ENCODE results near the gene TNNT3. TPM values are rescaled to one million over a fixed set of nuclear protein-coding genes. Genes with fewer than 3 reads are reported as not detected.
"Not testable (repeated sequence)": the region's sequence is repeated elsewhere in the genome, so short reads cannot be mapped to it uniquely, and the experiment has no call there.

TNNT3 gene
- total and polyA plus RNA-seq, 8 donors = 1.7 to 4.4 (median 2.5) TPM

DNA sequence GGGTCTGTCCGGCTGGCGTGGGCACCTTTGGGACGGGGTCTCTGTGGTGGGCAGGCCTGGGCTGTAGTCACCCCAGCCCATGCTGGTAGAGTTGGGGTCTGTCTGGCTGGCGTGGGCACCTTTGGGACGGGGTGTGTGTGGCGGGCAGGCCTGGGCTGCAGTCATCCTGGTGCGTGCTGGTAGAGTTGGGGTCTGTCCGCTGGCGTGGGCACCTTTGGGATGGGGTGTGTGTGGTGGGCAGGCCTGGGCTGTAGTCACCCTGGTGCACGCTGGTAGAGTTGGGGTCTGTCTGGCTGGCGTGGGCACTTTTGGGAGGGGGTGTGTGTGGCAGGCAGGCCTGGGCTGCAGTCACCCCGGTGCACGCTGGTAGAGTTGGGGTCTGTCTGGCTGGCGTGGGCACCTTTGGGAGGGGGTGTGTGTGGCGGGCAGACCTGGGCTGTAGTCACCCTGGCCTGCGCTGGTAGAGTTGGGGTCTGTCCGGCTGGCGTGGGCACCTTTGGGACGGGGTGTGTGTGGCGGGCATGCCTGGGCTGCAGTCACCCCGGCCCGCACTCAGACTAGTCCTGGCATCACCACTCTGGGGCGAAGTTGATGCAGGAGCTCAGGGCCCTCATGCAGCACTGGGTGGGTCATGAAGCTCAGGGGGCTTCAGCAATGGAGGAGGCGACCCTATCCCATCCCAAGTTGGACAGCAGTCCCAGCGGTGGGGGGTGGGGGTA lies 47.1 kb upstream of the TNNT3 start:
- no peak overlapping the region for H3K4me3 ChIP-seq
- peaks cover 3 to 38% of the 10 kb centered on the region in 2 donors for H3K4me1 ChIP-seq
- H3K27ac ChIP-seq = no peak overlapping the region
- no peaks in the 10 kb centered on the region for H3K9me3 ChIP-seq
- intact Hi-C loops (cut with DNase I) = no loop called here
- DNase-seq (peak in 2 of 4 donors; percentile 26 to 47), ATAC-seq (no peak)
- H3K36me3 ChIP-seq = no peaks in the 10 kb centered on the region
- no peak for TF ChIP-seq CTCF (IDR thresholded peaks at IDR 0.05)
- H3K27me3 ChIP-seq = peaks cover 0 to 55% of the 10 kb centered on the region in 2 donors

- Histone ChIP-seq H3K4me1 (peaks cover 3 to 38% of the 10 kb centered on the region in 2 donors), H3K4me3 (no peak overlapping the region)
These were observed 46.3 kb upstream of the TNNT3 start for GRCh38 chr11:1873048-1873812.

GRCh38 chr11:1873813-1874150 lies 45.7 kb upstream of the TNNT3 start:
- H3K9me3 ChIP-seq; H3K36me3 ChIP-seq; intact Hi-C loops (cut with DNase I); H3K27ac ChIP-seq; H3K4me3 ChIP-seq; ATAC-seq: not testable (repeated sequence)
- Histone ChIP-seq H3K4me1 (peaks cover 3 to 36% of the 10 kb centered on the region in 2 donors), H3K27me3 (peaks cover 0 to 42% of the 10 kb centered on the region in 2 donors)
- peak in 2 of 4 donors; percentile 19 to 33 for DNase-seq

More at GRCh38 chr11:1873048-1873812, 46.3 kb upstream of the TNNT3 start:
- no peaks in the 10 kb centered on the region for H3K9me3 ChIP-seq
- DNase-seq (peak in 2 of 4 donors; percentile 26 to 51), ATAC-seq (no peak)
- TF ChIP-seq CTCF (IDR thresholded peaks at IDR 0.05) = no peak
- peaks cover 0 to 48% of the 10 kb centered on the region in 2 donors for H3K27me3 ChIP-seq
- intact Hi-C loops (cut with DNase I) = no loop called here
- H3K27ac ChIP-seq = no peak overlapping the region
- H3K36me3 ChIP-seq = no peaks in the 10 kb centered on the region

GRCh38 chr11:1874441-1875092 lies 44.9 kb upstream of the TNNT3 start:
- H3K27ac ChIP-seq; H3K4me3 ChIP-seq; H3K36me3 ChIP-seq; ATAC-seq; H3K9me3 ChIP-seq; intact Hi-C loops (cut with DNase I): not testable (repeated sequence)
- Histone ChIP-seq H3K4me1 (peaks cover 3 to 35% of the 10 kb centered on the region in 2 donors), H3K27me3 (peaks cover 0 to 34% of the 10 kb centered on the region in 2 donors)
- peak in 2 of 4 donors; percentile 22 to 78 for DNase-seq

GRCh38 chr11:1875093-1875850 lies 44.2 kb upstream of the TNNT3 start:
- DNase-seq (peak in 1 of 4 donors; percentile 68), ATAC-seq (no peak)
- Histone ChIP-seq H3K4me1 (peaks cover 3 to 34% of the 10 kb centered on the region in 2 donors), H3K4me3 (no peak overlapping the region), H3K9me3 (no peaks in the 10 kb centered on the region), H3K27me3 (peaks cover 0 to 27% of the 10 kb centered on the region in 2 donors), H3K36me3 (no peaks in the 10 kb centered on the region), H3K27ac (no peak overlapping the region)
- intact Hi-C loops (cut with DNase I) = no loop called here
- TF ChIP-seq CTCF (IDR thresholded peaks at IDR 0.05) = no peak

DNA sequence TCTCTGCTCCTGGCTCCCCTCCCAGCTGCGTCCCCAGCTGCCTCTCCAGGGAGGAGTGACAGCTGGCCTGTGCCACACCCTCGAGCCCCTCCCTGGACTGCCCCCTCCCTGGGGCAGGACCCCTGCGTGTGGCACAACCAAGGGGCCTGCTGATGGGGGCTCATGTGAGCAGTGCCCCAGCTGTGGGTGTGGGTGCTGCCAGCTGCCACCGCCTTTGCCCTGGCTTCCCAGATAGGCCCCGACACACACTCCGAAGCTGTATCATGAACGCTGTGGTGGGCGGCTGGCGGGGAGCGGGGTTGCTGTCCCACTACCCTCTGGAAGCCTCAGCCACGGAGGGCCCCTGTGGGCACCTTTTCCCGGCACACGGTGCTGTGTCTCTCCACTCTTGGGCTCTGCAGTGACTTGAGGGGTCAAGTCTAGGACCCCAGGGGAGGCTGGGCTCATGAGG lies 43.6 kb upstream of the TNNT3 start:
- Histone ChIP-seq H3K27me3 (peaks cover 0 to 21% of the 10 kb centered on the region in 2 donors), H3K4me1 (peaks cover 3 to 33% of the 10 kb centered on the region in 2 donors)
- DNase-seq = peak in 1 of 4 donors; percentile 54
- H3K4me3 ChIP-seq; ATAC-seq; intact Hi-C loops (cut with DNase I); H3K36me3 ChIP-seq; H3K9me3 ChIP-seq; H3K27ac ChIP-seq: not testable (repeated sequence)

All from left lung (tissue), 10 donors.